Hepatocyte (in vitro differentiated cells): ENCODE results near the gene RBBP8NL.

Experiments used
- EZH2 ChIP-seq: fragments of 200-600 bp; sonication (generic); IDR thresholded peaks from 2 replicates; pipeline ENCODE4 v1.6.1; 2016; ENCODE audit warnings: antibody characterized with exemption, mild to moderate bottlenecking, borderline replicate concordance
- EZH2phosphoT487 ChIP-seq: fragments of 200-600 bp; sonication (generic); IDR thresholded peaks from one replicate; pipeline ENCODE4 v1.6.1; 2018; ENCODE audit warnings: antibody characterized with exemption, mild to moderate bottlenecking, low read depth, moderate library complexity; ENCODE audit not compliant: unreplicated experiment, severe bottlenecking
- TF ChIP-seq, protein P1 (sequence below): fragments of 200-600 bp; sonication (generic); IDR thresholded peaks from 2 replicates; pipeline ENCODE4 v1.5.1; 2016; ENCODE audit warnings: antibody characterized with exemption, mild to moderate bottlenecking; ENCODE audit not compliant: poor library complexity

- TF ChIP-seq, protein P1, sequence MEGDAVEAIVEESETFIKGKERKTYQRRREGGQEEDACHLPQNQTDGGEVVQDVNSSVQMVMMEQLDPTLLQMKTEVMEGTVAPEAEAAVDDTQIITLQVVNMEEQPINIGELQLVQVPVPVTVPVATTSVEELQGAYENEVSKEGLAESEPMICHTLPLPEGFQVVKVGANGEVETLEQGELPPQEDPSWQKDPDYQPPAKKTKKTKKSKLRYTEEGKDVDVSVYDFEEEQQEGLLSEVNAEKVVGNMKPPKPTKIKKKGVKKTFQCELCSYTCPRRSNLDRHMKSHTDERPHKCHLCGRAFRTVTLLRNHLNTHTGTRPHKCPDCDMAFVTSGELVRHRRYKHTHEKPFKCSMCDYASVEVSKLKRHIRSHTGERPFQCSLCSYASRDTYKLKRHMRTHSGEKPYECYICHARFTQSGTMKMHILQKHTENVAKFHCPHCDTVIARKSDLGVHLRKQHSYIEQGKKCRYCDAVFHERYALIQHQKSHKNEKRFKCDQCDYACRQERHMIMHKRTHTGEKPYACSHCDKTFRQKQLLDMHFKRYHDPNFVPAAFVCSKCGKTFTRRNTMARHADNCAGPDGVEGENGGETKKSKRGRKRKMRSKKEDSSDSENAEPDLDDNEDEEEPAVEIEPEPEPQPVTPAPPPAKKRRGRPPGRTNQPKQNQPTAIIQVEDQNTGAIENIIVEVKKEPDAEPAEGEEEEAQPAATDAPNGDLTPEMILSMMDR: no peak
- TF ChIP-seq EZH2: no peak
- TF ChIP-seq EZH2phosphoT487: no peak
Measured at GRCh38 chr20:62452475-62453095, 25.2 kb upstream of the RBBP8NL start.
